ENCODE measurements around the gene UPK3BL2.
"Not testable (repeated sequence)": the region's sequence is repeated elsewhere in the genome, so short reads cannot be mapped to it uniquely, and the experiment has no call there.

UPK3BL2 gene, protein sequence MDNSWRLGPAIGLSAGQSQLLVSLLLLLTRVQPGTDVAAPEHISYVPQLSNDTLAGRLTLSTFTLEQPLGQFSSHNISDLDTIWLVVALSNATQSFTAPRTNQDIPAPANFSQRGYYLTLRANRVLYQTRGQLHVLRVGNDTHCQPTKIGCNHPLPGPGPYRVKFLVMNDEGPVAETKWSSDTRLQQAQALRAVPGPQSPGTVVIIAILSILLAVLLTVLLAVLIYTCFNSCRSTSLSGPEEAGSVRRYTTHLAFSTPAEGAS

DNA sequence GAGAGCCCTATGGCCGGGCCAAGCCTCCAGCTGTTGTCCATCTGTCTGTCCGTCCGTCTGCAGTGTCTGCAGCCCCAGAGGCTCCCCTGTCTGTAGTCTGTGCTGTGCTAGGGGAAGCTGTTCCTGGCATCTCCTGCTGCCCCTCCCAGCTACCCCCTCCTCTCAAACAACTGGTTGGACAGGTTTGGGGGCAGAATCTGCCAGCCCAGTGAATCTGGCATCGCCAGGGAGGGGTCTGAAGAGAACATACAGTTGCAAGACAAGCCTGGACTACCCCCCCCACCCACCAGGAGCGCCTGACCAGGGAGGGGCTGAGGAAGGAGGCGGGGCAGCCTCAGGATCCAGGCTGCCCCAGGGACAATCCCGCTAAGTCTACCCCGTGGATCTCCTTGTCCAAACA is at the start of gene UPK3BL2:
TSS of gene UPK3BL2 (minus strand) at position 101 of the 400 bp plus-strand sequence. CDS start at position 41, 60 bp downstream.
- not testable (repeated sequence) for H3K4me1 ChIP-seq (ENCODE audit: insufficient read depth, low read length, poor library complexity, severe bottlenecking); H3K4me3 ChIP-seq (ENCODE audit: low read length, poor library complexity, severe bottlenecking); H3K36me3 ChIP-seq (ENCODE audit: insufficient read depth, low read length); H3K9me2 ChIP-seq (replicated peaks; ENCODE audit: low read depth, low read length); H3F3A ChIP-seq (ENCODE audit: low read depth); H4K20me1 ChIP-seq (ENCODE audit: insufficient read depth, low read length, poor library complexity, severe bottlenecking); H3K79me2 ChIP-seq (ENCODE audit: insufficient read depth, low read length); H3K9ac ChIP-seq (ENCODE audit: low read depth, low read length, poor library complexity, severe bottlenecking); H3K4me2 ChIP-seq (ENCODE audit: low read depth, low read length, poor library complexity, severe bottlenecking); H3K9me3 ChIP-seq (ENCODE audit: insufficient read depth, low read depth, low read length); H3K27me3 ChIP-seq (ENCODE audit: insufficient read depth, low read length, poor library complexity, severe bottlenecking); H2AFZ ChIP-seq (ENCODE audit: low read length)

DNA sequence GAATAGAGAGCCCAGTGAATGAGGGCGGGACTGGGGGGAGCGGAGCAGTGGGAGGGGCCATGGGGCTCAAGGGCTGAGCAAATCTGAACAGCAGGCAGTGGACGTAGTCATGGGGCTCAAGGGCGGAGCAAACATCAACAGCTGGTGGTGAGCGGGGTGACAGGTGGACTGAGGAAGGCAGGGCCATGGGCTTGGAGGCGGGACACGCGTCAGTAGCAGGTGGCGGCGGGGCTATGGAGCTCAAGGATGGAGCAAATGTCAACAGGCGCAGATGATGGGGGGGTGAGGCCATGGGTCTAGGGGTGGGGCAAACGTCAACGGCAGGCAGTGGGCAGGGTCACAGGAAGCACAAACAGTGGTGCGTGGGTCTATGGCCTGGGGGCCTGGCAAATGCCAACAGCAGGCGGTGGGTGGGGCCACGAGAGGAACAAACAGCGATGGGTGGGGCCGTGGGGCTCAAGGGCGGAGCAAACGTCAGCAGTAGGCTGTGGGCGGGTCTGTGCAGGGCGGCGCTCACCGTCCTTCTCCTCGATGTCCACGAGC is 49.1 kb upstream of the UPK3BL2 start:
- H2AFZ ChIP-seq (ENCODE audit: low read length); H3K4me3 ChIP-seq (ENCODE audit: low read length, poor library complexity, severe bottlenecking); H3K4me1 ChIP-seq (ENCODE audit: insufficient read depth, low read length, poor library complexity, severe bottlenecking); H3K79me2 ChIP-seq (ENCODE audit: insufficient read depth, low read length); H4K20me1 ChIP-seq (ENCODE audit: insufficient read depth, low read length, poor library complexity, severe bottlenecking); H3K9ac ChIP-seq (ENCODE audit: low read depth, low read length, poor library complexity, severe bottlenecking); H3F3A ChIP-seq (ENCODE audit: low read depth); H3K9me2 ChIP-seq (replicated peaks; ENCODE audit: low read depth, low read length); H3K9me3 ChIP-seq (ENCODE audit: insufficient read depth, low read depth, low read length); H3K27me3 ChIP-seq (ENCODE audit: insufficient read depth, low read length, poor library complexity, severe bottlenecking); H3K36me3 ChIP-seq (ENCODE audit: insufficient read depth, low read length); H3K4me2 ChIP-seq (ENCODE audit: low read depth, low read length, poor library complexity, severe bottlenecking): not testable (repeated sequence)

DNA sequence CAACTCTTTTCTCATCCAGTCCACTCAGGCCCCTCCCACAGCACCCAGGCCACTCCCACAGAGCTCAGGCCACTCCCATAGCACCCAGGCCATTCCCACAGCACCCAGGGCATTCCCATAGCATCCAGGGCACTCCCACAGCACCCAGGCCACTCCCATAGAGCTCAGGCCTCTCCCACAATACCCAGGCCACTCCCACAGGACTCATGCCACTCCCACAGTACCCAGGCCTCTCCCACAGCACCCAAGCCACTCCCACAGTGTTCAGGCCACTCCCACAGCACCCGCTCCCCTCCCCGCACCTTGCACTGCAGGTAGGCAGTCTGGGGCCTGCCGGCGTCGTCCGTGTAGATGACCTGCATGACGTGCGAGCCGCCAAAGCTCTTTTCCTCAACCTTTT is 46.4 kb upstream of the UPK3BL2 start:
- H3K27me3 ChIP-seq (ENCODE audit: insufficient read depth, low read length, poor library complexity, severe bottlenecking); H4K20me1 ChIP-seq (ENCODE audit: insufficient read depth, low read length, poor library complexity, severe bottlenecking); H3K9ac ChIP-seq (ENCODE audit: low read depth, low read length, poor library complexity, severe bottlenecking); H3K4me2 ChIP-seq (ENCODE audit: low read depth, low read length, poor library complexity, severe bottlenecking); H3K9me3 ChIP-seq (ENCODE audit: insufficient read depth, low read depth, low read length); H3K36me3 ChIP-seq (ENCODE audit: insufficient read depth, low read length); H3K79me2 ChIP-seq (ENCODE audit: insufficient read depth, low read length); H3F3A ChIP-seq (ENCODE audit: low read depth); H3K4me1 ChIP-seq (ENCODE audit: insufficient read depth, low read length, poor library complexity, severe bottlenecking); H3K9me2 ChIP-seq (replicated peaks; ENCODE audit: low read depth, low read length); H3K4me3 ChIP-seq (ENCODE audit: low read length, poor library complexity, severe bottlenecking); H2AFZ ChIP-seq (ENCODE audit: low read length): not testable (repeated sequence)

DNA sequence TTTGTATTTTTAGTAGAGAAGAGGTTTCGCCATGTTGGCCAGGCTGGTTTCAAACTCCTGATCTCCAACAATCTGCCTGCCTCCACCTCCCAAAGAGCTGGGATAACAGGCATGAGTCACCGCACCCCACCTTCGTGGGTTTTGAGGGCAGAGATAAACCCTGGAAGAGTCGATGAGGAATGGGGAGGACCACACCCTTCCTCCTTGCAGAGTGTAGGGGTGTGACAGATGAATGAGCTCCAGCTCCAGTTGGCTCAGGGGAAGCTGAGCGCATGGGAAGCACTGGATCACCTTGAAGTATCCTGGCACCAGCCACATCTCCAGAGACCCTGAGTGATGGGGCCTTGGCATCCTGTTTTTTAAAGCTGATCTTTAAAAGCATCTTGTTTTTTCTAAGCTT is 40.0 kb upstream of the UPK3BL2 start:
- not testable (repeated sequence) for H2AFZ ChIP-seq (ENCODE audit: low read length); H3K79me2 ChIP-seq (ENCODE audit: insufficient read depth, low read length); H4K20me1 ChIP-seq (ENCODE audit: insufficient read depth, low read length, poor library complexity, severe bottlenecking); H3K9me2 ChIP-seq (replicated peaks; ENCODE audit: low read depth, low read length); H3K4me2 ChIP-seq (ENCODE audit: low read depth, low read length, poor library complexity, severe bottlenecking); H3K27me3 ChIP-seq (ENCODE audit: insufficient read depth, low read length, poor library complexity, severe bottlenecking); H3K9me3 ChIP-seq (ENCODE audit: insufficient read depth, low read depth, low read length); H3K4me1 ChIP-seq (ENCODE audit: insufficient read depth, low read length, poor library complexity, severe bottlenecking); H3K9ac ChIP-seq (ENCODE audit: low read depth, low read length, poor library complexity, severe bottlenecking); H3F3A ChIP-seq (ENCODE audit: low read depth); H3K4me3 ChIP-seq (ENCODE audit: low read length, poor library complexity, severe bottlenecking); H3K36me3 ChIP-seq (ENCODE audit: insufficient read depth, low read length)

DNA sequence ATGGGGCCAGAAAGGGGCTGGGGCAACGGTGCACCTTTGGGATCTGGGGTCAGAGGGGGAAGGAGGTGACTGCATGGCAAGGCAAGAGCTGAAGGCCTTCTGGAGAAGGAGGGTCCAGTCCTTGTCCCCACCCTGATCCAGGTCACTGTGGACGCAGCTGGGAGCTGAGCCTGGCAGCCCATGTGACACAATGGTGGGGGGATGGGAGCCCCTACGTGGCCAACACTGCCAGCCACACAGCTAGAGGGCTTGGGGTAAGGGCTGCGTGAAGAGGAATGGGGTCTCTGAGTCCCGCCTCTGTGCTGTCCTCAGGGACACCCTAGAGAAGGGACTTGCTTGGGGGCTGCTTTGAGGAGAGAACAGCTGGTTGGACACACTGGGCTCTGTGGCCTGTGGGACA is 38.2 kb upstream of the UPK3BL2 start:
- H3K9me3 ChIP-seq (ENCODE audit: insufficient read depth, low read depth, low read length); H4K20me1 ChIP-seq (ENCODE audit: insufficient read depth, low read length, poor library complexity, severe bottlenecking); H3K9ac ChIP-seq (ENCODE audit: low read depth, low read length, poor library complexity, severe bottlenecking); H3K4me3 ChIP-seq (ENCODE audit: low read length, poor library complexity, severe bottlenecking); H2AFZ ChIP-seq (ENCODE audit: low read length); H3F3A ChIP-seq (ENCODE audit: low read depth); H3K4me1 ChIP-seq (ENCODE audit: insufficient read depth, low read length, poor library complexity, severe bottlenecking); H3K9me2 ChIP-seq (replicated peaks; ENCODE audit: low read depth, low read length); H3K36me3 ChIP-seq (ENCODE audit: insufficient read depth, low read length); H3K27me3 ChIP-seq (ENCODE audit: insufficient read depth, low read length, poor library complexity, severe bottlenecking); H3K4me2 ChIP-seq (ENCODE audit: low read depth, low read length, poor library complexity, severe bottlenecking); H3K79me2 ChIP-seq (ENCODE audit: insufficient read depth, low read length): not testable (repeated sequence)

DNA sequence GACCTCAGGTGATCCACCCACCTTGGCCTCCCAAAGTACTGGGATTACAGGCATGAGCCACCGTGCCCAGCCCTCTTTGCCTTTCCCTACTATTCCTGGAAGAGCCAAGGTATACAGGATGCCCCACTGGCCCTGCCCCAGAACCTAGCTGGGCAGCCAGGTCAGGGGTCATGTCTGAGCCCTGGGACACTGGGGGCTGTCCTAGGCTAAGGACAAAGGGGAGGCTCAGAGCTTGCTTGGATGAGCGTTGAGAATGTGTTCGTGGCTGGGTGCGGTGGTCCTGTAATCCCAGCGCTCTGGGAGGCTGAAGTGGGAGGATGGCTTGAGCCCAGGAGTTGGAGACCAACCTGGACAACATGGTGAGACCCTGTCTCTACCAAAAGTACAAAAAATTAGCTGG is 35.0 kb upstream of the UPK3BL2 start:
- H3K27me3 ChIP-seq (ENCODE audit: insufficient read depth, low read length, poor library complexity, severe bottlenecking); H3K79me2 ChIP-seq (ENCODE audit: insufficient read depth, low read length); H3K4me2 ChIP-seq (ENCODE audit: low read depth, low read length, poor library complexity, severe bottlenecking); H3K9ac ChIP-seq (ENCODE audit: low read depth, low read length, poor library complexity, severe bottlenecking); H3F3A ChIP-seq (ENCODE audit: low read depth); H4K20me1 ChIP-seq (ENCODE audit: insufficient read depth, low read length, poor library complexity, severe bottlenecking); H3K36me3 ChIP-seq (ENCODE audit: insufficient read depth, low read length); H3K4me3 ChIP-seq (ENCODE audit: low read length, poor library complexity, severe bottlenecking); H3K9me3 ChIP-seq (ENCODE audit: insufficient read depth, low read depth, low read length); H3K9me2 ChIP-seq (replicated peaks; ENCODE audit: low read depth, low read length); H2AFZ ChIP-seq (ENCODE audit: low read length); H3K4me1 ChIP-seq (ENCODE audit: insufficient read depth, low read length, poor library complexity, severe bottlenecking): not testable (repeated sequence)

DNA sequence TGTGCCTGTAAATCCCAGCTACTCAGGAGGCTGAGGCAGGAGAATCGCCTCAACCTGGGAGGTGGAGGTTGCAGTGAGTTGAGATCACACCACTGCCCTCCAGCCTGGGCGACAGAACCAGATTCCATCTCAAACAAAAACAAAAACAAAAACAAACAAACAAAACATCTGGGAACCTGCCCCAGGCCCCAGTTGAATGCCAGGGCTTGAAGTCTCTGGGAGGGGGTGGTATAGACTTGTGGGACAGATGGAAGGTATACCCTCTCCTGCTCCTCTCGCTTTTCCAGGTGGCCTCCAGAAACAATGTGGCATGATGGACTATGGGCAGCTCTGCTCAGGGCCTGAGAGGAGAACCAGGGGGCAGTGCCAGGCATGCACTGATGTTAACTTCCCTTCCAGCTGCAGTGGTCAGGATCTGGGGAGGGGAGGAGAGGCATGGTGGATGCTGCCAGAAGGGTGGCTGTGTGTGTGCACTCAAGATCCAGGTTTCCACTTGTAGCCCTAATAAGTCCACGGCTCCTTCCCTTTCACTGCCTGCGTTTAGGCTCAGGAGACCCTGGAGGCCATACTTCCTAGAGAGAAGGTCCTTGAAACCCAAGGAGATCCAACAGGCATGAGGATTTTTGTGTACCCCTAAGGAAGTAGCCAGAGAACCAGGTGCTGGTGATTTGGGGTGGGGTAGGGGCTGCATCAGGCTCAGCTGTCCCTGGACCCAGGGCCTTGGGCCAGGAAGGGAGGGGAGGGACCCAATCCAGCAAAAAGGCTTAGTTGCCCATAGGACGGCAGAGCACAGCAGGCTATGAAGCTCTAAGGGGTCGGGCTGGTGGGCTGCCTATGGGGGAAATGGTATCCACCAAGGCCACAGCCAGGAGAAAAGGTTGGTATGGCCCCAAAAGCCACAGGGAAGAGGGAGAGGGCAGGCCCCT is 34.1 kb upstream of the UPK3BL2 start:
- not testable (repeated sequence) for H3K9me3 ChIP-seq (ENCODE audit: insufficient read depth, low read depth, low read length); H3K36me3 ChIP-seq (ENCODE audit: insufficient read depth, low read length); H3K4me3 ChIP-seq (ENCODE audit: low read length, poor library complexity, severe bottlenecking); H3K79me2 ChIP-seq (ENCODE audit: insufficient read depth, low read length); H2AFZ ChIP-seq (ENCODE audit: low read length); H3F3A ChIP-seq (ENCODE audit: low read depth); H4K20me1 ChIP-seq (ENCODE audit: insufficient read depth, low read length, poor library complexity, severe bottlenecking); H3K9ac ChIP-seq (ENCODE audit: low read depth, low read length, poor library complexity, severe bottlenecking); H3K9me2 ChIP-seq (replicated peaks; ENCODE audit: low read depth, low read length); H3K27me3 ChIP-seq (ENCODE audit: insufficient read depth, low read length, poor library complexity, severe bottlenecking); H3K4me2 ChIP-seq (ENCODE audit: low read depth, low read length, poor library complexity, severe bottlenecking); H3K4me1 ChIP-seq (ENCODE audit: insufficient read depth, low read length, poor library complexity, severe bottlenecking)

All from Loucy (cell line).